Adrenal gland (tissue), 12 donors: ENCODE measurements around the gene DLGAP5. TPM values are rescaled to one million over a fixed set of nuclear protein-coding genes. Genes with fewer than 3 reads are reported as not detected.

ENCODE experiments used
- DNase-seq, 7 donors: peaks; one replicate each; pipeline ENCODE4 v3.0.0-alpha.2; 2019 to 2020
- H3K27ac ChIP-seq, 5 donors: fragments of 200-600 bp; sonication (generic) in 4 of 5; 1 replicate in 3 of 5; 2 replicates in 2 of 5; pipeline versions ENCODE4 v1.5.1 to v1.8.0; 2016 to 2020; ENCODE audit warnings: mild to moderate bottlenecking in 1 of 5
- H3K27me3 ChIP-seq: fragments of 200-600 bp; 2 replicates; pipeline ENCODE4 v1.8.0; 2021
- H3K36me3 ChIP-seq, 2 donors: fragments of 200-600 bp; replicated peaks in 1 of 2; 1 replicate in 1 of 2; 2 replicates in 1 of 2; pipeline versions ENCODE4 v1.5.1 to v1.8.0; 2018 to 2022
- H3K4me1 ChIP-seq, 2 donors: fragments of 200-600 bp; replicated peaks in 1 of 2; 1 replicate in 1 of 2; 2 replicates in 1 of 2; pipeline versions ENCODE4 v1.5.1 to v1.8.0; 2018 to 2021
- H3K4me3 ChIP-seq, 4 donors: fragments of 200-600 bp; sonication (generic) in 3 of 4; one replicate each; pipeline ENCODE4 v1.5.1; 2016 to 2018
- H3K9me3 ChIP-seq, 3 donors: fragments of 200-600 bp; sonication (generic) in 1 of 3; replicated peaks in 1 of 3; 1 replicate in 2 of 3; 2 replicates in 1 of 3; pipeline versions ENCODE4 v1.5.1 to v1.8.0; 2016 to 2021
- POLR2A ChIP-seq, 2 donors: fragments of 450-650 bp; IDR thresholded peaks; one replicate each; pipeline ENCODE4 v1.6.1; 2017; ENCODE audit warnings: antibody characterized with exemption in 2 of 2, mild to moderate bottlenecking in 2 of 2, moderate library complexity in 1 of 2
- WGBS, 4 donors: extraction: QIAGEN DNeasy Blood & Tissue Kit in 2 of 4; methylation state at CpG; one replicate each; pipeline versions ENCODE4 v1.1.5 to v1.1.7; 2013 to 2017; 5-methylcytosine and 5-hydroxymethylcytosine counted together
- intact Hi-C, 2 donors: fragments of 100-400 bp; cut with DNase I; formaldehyde crosslinking; loops; one replicate each; pipeline versions ENCODE4 v1.14.1 to v1.15.0; 2022 to 2023
- polyA plus RNA-seq, 3 donors: library from polyadenylated mRNA; stranded (reverse); fragments of 200-250 nt in 2 of 3; fragments of 350-450 nt in 1 of 3; fragmentation: Illumina TruSeq in 1 of 3; extraction: RNeasy Lipid Tissue Mini Kit (QIAGEN cat#74804) in 1 of 3; gene quantifications; one replicate each; pipeline ENCODE4 v1.2.3, GENCODE V29; 2013 to 2014
- total RNA-seq, 9 donors: library from RNA; depleted of rRNA in 4 of 9; stranded (reverse); fragments of >200 nt in 4 of 9; fragments of 120-200 nt in 1 of 9; fragmentation: NEBNext Ultra II Directional in 1 of 9; extraction: Animal tissue kit (Norgen Biotek cat#: 25700) in 1 of 9; gene quantifications; one replicate each; pipeline versions ENCODE4 v1.1.0 to v1.2.4, GENCODE V29; 2013 to 2023
- TF ChIP-seq, protein P1 (sequence below), 6 experiments: fragments of 450-650 bp in 4 of 6; fragments of 200-600 bp in 2 of 6; sonication (generic) in 1 of 6; IDR thresholded peaks; 1 replicate in 5 of 6; 2 replicates in 1 of 6; pipeline versions ENCODE4 v1.5.1 to v1.8.0; 2016 to 2021; ENCODE audit warnings: antibody characterized with exemption in 6 of 6, mild to moderate bottlenecking in 2 of 6, moderate library complexity in 1 of 6
- donor health status: healthy with polysubstance abuse.
- donor health status: Bipolar disorder and iron deficiency.
- donor health status: DM: yes; HTN: yes; CAD: no.
- donor health status: DM: no; HTN: no; CAD: no.
- donor health status: DM: no; HTN: no; CAD: no.
- donor health status: DM: yes; HTN: yes; CAD: no.

Gene DLGAP5
- total and polyA plus RNA-seq, 12 donors: 0.03 to 12.5 (median 0.99) TPM; not detected in 2

DNA sequence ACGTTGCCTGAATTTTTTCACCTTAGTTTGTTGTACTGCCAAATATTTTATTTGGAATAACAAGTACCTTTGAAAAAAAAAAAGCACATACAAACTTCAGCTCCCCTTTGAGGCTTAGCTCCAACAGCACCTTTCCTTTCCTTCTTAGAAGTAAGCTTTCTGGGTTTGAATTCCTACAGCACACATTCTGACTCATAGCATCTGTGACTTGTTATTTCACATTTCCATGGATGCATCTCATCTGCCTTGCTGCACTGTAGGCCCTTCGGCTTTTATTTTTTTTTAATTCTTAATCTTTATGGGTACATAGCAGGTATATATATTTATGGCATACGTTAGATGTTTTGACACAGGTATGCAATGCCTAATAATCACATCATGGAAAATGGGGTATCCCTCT, 55.1 kb downstream of the DLGAP5 start:
- Histone ChIP-seq H3K4me3 (no peak overlapping the region), H3K36me3 (peaks cover 0 to 32% of the 10 kb centered on the region in 2 donors), H3K27me3 (no peaks in the 10 kb centered on the region), H3K9me3 (no peaks in the 10 kb centered on the region), H3K27ac (peak overlapping the region in 2 of 5 donors; percentile 23 to 64), H3K4me1 (peaks cover 3 to 13% of the 10 kb centered on the region in 2 donors)
- intact Hi-C loops: loop anchor here in 1 of 2 donors (5.0 kb wide), 1 partner anchor 34 kb away; no protein-coding TSS in a partner anchor
- 81 to 90% (median 88%) methylated on average over 3 of the region's 3 CpGs for WGBS, 4 donors
- no peak for DNase-seq
- no peak for TF ChIP-seq POLR2A (IDR thresholded peaks at IDR 0.05)
- TF ChIP-seq, protein P1, sequence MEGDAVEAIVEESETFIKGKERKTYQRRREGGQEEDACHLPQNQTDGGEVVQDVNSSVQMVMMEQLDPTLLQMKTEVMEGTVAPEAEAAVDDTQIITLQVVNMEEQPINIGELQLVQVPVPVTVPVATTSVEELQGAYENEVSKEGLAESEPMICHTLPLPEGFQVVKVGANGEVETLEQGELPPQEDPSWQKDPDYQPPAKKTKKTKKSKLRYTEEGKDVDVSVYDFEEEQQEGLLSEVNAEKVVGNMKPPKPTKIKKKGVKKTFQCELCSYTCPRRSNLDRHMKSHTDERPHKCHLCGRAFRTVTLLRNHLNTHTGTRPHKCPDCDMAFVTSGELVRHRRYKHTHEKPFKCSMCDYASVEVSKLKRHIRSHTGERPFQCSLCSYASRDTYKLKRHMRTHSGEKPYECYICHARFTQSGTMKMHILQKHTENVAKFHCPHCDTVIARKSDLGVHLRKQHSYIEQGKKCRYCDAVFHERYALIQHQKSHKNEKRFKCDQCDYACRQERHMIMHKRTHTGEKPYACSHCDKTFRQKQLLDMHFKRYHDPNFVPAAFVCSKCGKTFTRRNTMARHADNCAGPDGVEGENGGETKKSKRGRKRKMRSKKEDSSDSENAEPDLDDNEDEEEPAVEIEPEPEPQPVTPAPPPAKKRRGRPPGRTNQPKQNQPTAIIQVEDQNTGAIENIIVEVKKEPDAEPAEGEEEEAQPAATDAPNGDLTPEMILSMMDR (IDR thresholded peaks at IDR 0.05): no peak

DNA sequence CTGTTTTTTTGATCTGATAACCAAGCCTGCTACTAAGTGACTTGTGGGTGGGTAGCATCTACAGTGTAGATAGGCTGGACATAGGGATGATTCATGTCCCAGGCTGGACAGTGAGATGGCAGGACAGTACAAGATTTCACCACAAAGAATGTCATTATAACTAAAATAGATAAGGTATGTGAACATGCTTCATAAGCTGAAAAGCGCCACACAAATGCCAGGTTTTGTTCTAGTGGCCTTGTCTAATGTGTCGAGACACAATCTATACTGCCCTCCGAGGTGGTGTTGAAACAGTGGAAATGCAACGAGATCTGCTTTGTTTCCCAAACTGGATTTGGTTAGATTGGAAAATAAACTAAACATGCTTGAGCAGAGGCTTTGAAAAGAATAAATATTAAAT, 58.0 kb downstream of the DLGAP5 start:
- no peaks in the 10 kb centered on the region for H3K9me3 ChIP-seq
- peaks cover 3 to 32% of the 10 kb centered on the region in 2 donors for H3K4me1 ChIP-seq
- TF ChIP-seq, protein P1 (IDR thresholded peaks at IDR 0.05): peak; percentile 31 to 55 (median 46)
- no peak for TF ChIP-seq POLR2A (IDR thresholded peaks at IDR 0.05)
- H3K4me3 ChIP-seq: no peak overlapping the region
- no peaks in the 10 kb centered on the region for H3K27me3 ChIP-seq
- intact Hi-C loops: no loop called here
- WGBS, 4 donors: 37 to 64% (median 62%) methylated on average over 4 of the region's 4 CpGs
- peak in 5 of 7 donors; percentile 56 to 81 (median 69) for DNase-seq
- no peak overlapping the region for H3K27ac ChIP-seq
- peaks cover 0 to 10% of the 10 kb centered on the region in 2 donors for H3K36me3 ChIP-seq

DNA sequence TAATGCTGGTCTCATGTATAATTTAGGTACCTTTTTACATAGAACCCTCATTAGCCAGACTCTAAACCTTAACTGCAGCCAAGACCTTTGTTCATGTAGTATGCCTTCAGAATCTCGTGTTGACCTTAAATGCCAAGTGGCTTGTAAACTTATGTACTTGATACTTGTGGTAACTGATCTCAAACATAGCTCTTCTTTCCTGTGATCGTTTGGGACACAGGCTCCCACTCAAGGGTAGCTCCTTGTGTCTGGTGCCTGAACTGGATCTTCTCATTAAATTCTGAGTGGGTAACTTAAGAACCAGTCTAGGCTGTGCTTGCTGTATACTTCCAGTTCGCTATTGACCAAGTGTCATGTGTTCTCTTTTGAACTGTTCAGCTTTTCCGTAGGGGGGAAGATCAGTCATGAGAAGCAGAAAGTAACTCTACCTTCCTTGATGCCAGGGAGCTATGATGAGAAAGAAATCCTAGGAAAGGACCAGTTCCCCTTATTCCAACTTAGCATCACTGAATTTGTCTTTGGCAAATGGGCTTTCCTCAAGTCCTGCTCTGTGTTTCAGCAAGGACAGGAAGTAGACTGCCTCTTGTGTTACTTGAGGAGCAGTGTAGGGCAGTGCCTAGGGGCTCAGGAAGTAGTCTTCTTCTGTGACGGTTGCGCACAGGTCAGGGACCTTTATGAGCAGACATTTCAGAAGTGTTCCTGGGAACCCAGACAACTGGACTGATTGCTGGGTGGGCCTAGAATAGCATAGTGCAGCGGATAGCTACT, 59.8 kb downstream of the DLGAP5 start:
- Histone ChIP-seq H3K4me1 (peaks cover 3 to 42% of the 10 kb centered on the region in 2 donors), H3K27ac (no peak overlapping the region), H3K4me3 (no peak overlapping the region), H3K36me3 (peaks cover 0 to 6% of the 10 kb centered on the region in 2 donors), H3K27me3 (no peaks in the 10 kb centered on the region), H3K9me3 (no peaks in the 10 kb centered on the region)
- no peak for DNase-seq
- intact Hi-C loops: loop anchor here in 1 of 2 donors (2.0 kb wide), 1 partner anchor 41 kb away; no protein-coding TSS in a partner anchor
- no peak for TF ChIP-seq POLR2A (IDR thresholded peaks at IDR 0.05)
- TF ChIP-seq, protein P1 (IDR thresholded peaks at IDR 0.05): peak in 1 of 6 experiments; percentile 10
- WGBS, 4 donors: 67 to 88% (median 79%) methylated on average over 7 of the region's 7 CpGs

DNA sequence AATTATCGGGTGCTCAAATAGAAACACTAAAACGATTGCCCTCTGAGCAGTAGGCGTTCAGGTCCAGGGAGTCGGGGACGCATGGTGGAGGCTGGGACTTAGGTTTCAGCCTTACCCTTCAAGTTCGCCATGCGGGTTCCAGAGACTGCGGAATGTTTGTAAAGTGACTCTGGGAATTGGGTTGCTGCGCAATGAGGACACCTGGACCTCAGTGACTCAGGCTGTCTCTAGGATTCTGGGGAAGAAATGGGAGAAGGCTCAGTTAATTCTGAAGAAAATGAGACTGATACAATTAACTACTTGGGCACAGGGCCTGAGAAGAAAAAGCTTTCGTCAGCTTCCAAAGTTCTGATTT, 61.2 kb downstream of the DLGAP5 start:
- Histone ChIP-seq H3K27me3 (no peaks in the 10 kb centered on the region), H3K9me3 (no peaks in the 10 kb centered on the region), H3K27ac (peak overlapping the region in 2 of 5 donors; percentile 86 to 94), H3K36me3 (peaks cover 0 to 6% of the 10 kb centered on the region in 2 donors), H3K4me1 (peaks cover 3 to 42% of the 10 kb centered on the region in 2 donors), H3K4me3 (peak overlapping the region in 2 of 4 donors; percentile 33 to 80)
- no peak for DNase-seq
- intact Hi-C loops: loop anchor here in 1 of 2 donors (2.0 kb wide), 1 partner anchor 39 kb away; no protein-coding TSS in a partner anchor
- 46 to 60% (median 52%) methylated on average over 8 to 10 of the region's 10 CpGs for WGBS, 4 donors
- TF ChIP-seq, protein P1 (IDR thresholded peaks at IDR 0.05): no peak
- no peak for TF ChIP-seq POLR2A (IDR thresholded peaks at IDR 0.05)
